Ishikawa (cell line): Measurements from ENCODE around the gene TIE1.

Source experiments
- CREB1 ChIP-seq: IDR thresholded peaks from 2 replicates; pipeline ENCODE4 v1.6.1; 2012; ENCODE audit warnings: low read depth
- FOXM1 ChIP-seq: IDR thresholded peaks from 2 replicates; pipeline ENCODE4 v1.6.1; 2012; ENCODE audit warnings: low read depth, borderline replicate concordance
- MAX ChIP-seq: IDR thresholded peaks from 2 replicates; pipeline ENCODE4 v1.6.1; 2012
- NFIC ChIP-seq: IDR thresholded peaks from 2 replicates; pipeline ENCODE4 v1.6.1; 2012
- RAD21 ChIP-seq: IDR thresholded peaks from 2 replicates; pipeline ENCODE4 v1.6.1; 2012; ENCODE audit warnings: low read depth
- TAF1 ChIP-seq: IDR thresholded peaks from 2 replicates; pipeline ENCODE4 v1.6.1; 2012; ENCODE audit warnings: low read depth, mild to moderate bottlenecking
- TCF12 ChIP-seq: IDR thresholded peaks from 2 replicates; pipeline ENCODE4 v1.6.1; 2012; ENCODE audit warnings: low read depth
- YY1 ChIP-seq: IDR thresholded peaks from 2 replicates; pipeline ENCODE4 v1.6.1; 2012; ENCODE audit warnings: low read depth

- TF ChIP-seq RAD21 (no peak), NFIC (no peak), TAF1 (no peak), CREB1 (no peak), YY1 (no peak), FOXM1 (no peak), MAX (no peak), TCF12 (no peak)
Measured at GRCh38 chr1:43349594-43350306, 49.0 kb downstream of the TIE1 start.
